ENCODE data around the gene TAF5L.
A peak's percentile ranks its signal among the peaks of the same experiment; 100 is the strongest.

TAF5L gene

GRCh38 chr1:229582715-229583114 is 43.2 kb downstream of the TAF5L start:
- no peak overlapping the region for H3K4me3 ChIP-seq (ENCODE audit: low read length)
- H3K36me3 ChIP-seq (ENCODE audit: control insufficient read depth, insufficient read depth, low read length, severe bottlenecking), result no peaks in the 10 kb centered on the region
- peaks cover 26% of the 10 kb centered on the region for H3K4me1 ChIP-seq (ENCODE audit: control insufficient read depth, insufficient read depth, low read length)
- no peaks in the 10 kb centered on the region for H3K9me3 ChIP-seq (ENCODE audit: control insufficient read depth, low read length)
- H3K9ac ChIP-seq (ENCODE audit: low read length), result no peak overlapping the region
- no peaks in the 10 kb centered on the region for H3K27me3 ChIP-seq (replicated peaks; ENCODE audit: control insufficient read depth, insufficient read depth, low read length)
- no peak for DNase-seq (ENCODE audit: low read depth)

DNA sequence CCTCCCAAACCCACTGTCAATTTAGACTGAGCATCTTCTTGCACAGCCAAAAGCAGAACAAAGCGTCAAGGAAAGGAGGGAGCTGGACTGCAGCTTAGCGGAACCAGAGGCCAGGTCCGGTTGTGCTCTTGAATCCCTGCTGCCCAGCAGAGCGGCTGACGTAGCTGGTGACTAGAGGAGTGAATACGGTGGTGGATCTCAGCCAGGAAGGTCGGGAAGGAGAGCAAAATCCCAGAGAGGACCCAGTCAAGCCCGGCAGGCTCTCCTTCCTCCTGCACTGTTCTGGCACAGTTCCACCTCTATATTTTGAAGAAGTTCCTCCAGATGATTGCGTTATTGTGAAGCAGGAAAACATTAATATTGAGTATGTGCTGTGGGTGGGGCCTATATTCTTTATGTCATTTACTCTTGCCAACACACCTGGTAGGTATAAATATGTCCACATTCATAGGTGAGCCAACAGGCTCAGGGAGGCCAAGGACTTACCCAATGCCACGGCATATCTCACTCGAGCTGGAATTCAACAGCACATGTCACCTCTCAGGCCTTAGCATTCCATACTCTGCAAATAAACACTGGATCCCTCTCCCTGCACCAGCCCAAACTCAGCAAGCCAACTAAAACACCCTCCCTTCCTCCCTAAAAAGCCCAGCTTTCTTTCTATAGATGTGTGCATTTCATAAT is 43.8 kb downstream of the TAF5L start:
- Histone ChIP-seq H3K4me3 (ENCODE audit: low read length) (no peak overlapping the region), H3K4me1 (ENCODE audit: control insufficient read depth, insufficient read depth, low read length) (peaks cover 26% of the 10 kb centered on the region), H3K36me3 (ENCODE audit: control insufficient read depth, insufficient read depth, low read length, severe bottlenecking) (no peaks in the 10 kb centered on the region), H3K27me3 (replicated peaks; ENCODE audit: control insufficient read depth, insufficient read depth, low read length) (no peaks in the 10 kb centered on the region), H3K9ac (ENCODE audit: low read length) (no peak overlapping the region), H3K9me3 (ENCODE audit: control insufficient read depth, low read length) (no peaks in the 10 kb centered on the region)
- DNase-seq (ENCODE audit: low read depth), result no peak

GRCh38 chr1:229581485-229581884 is 44.4 kb downstream of the TAF5L start:
- Histone ChIP-seq H3K36me3 (ENCODE audit: control insufficient read depth, insufficient read depth, low read length, severe bottlenecking) (no peaks in the 10 kb centered on the region), H3K4me3 (ENCODE audit: low read length) (no peak overlapping the region), H3K9ac (ENCODE audit: low read length) (no peak overlapping the region), H3K9me3 (ENCODE audit: control insufficient read depth, low read length) (no peaks in the 10 kb centered on the region), H3K27me3 (replicated peaks; ENCODE audit: control insufficient read depth, insufficient read depth, low read length) (no peaks in the 10 kb centered on the region), H3K4me1 (ENCODE audit: control insufficient read depth, insufficient read depth, low read length) (peaks cover 26% of the 10 kb centered on the region)
- DNase-seq (ENCODE audit: low read depth), result no peak

DNA sequence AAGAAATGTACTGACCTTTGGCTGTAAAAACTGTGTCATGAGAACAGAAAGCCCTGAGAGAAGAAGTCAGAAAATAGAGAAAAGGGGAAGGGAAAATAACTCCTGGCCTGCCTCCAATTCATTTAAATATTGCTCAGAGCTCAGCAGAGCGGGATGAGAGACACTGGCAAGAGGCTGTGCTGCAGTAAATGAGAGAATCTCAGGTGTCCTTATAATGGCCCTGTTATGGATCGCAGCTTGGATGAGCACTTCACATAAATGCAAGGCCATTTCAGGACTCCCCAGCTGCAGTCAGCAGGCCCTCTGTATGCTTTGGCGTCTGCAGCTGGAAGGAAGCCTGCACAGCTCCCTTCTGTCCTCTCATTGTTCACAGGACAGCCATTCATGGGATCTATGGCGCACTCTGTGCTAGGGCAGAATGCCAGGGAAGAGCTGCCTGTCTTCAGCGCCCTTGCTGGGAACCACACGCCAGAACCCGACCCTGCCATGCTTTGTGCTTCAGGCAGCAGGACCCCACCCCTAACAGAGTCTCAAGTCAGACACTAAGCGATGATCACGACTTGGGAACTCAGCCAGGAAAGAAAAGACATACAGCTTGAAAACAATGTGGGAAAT is 46.8 kb downstream of the TAF5L start:
- Histone ChIP-seq H3K36me3 (ENCODE audit: control insufficient read depth, insufficient read depth, low read length, severe bottlenecking) (no peaks in the 10 kb centered on the region), H3K27me3 (replicated peaks; ENCODE audit: control insufficient read depth, insufficient read depth, low read length) (no peaks in the 10 kb centered on the region), H3K9me3 (ENCODE audit: control insufficient read depth, low read length) (no peaks in the 10 kb centered on the region), H3K4me1 (ENCODE audit: control insufficient read depth, insufficient read depth, low read length) (peaks cover 26% of the 10 kb centered on the region), H3K9ac (ENCODE audit: low read length) (peak overlapping the region; percentile 45), H3K4me3 (ENCODE audit: low read length) (peak overlapping the region; percentile 39)
- DNase-seq (ENCODE audit: low read depth), result no peak

DNA sequence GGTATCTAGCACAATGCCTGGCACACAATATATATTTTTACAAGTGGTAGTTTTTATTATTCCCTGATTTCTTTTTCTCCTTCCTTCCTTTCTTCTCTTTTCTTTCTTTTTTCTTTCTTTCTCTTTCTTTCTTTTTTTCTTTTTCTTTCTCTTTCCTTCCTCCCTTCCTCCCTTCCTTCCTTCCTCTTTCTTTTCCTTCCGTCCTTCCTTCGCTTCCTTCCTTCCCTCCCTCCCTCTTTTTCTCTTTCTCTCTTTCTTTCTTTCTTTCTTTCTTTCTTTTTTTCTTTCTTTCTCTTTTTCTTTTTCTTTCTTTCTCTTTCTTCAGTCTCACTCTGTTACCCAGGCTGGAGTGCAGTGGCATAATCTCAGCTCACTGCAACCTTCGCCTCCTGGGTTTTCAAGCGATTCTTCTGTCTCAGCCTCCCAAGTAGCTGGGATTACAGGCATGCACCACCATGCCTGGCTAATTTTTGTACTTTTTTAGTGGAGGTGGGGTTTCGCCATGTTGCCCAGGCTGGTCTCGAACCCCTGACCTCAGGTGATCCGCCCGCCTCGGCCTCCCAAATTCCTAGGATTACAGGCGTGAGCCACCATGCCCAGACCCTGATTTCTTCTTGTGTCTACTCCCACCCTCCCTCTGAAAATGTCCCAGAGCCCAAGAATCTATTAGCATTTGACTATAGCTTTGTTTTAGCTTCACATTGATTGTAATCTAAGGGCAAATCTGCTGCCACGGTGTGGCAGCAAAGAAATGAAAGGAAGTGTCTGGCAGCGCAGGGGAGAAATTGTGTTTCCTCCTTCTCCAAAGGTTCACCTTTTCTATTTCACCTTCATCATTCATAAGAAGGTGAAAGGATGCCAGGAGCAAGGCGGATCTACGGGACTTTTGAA is 47.5 kb downstream of the TAF5L start:
- Histone ChIP-seq H3K36me3 (ENCODE audit: control insufficient read depth, insufficient read depth, low read length, severe bottlenecking) (no peaks in the 10 kb centered on the region), H3K4me1 (ENCODE audit: control insufficient read depth, insufficient read depth, low read length) (peaks cover 26% of the 10 kb centered on the region), H3K9me3 (ENCODE audit: control insufficient read depth, low read length) (no peaks in the 10 kb centered on the region), H3K9ac (ENCODE audit: low read length) (peak overlapping the region; percentile 41), H3K4me3 (ENCODE audit: low read length) (peak overlapping the region; percentile 39), H3K27me3 (replicated peaks; ENCODE audit: control insufficient read depth, insufficient read depth, low read length) (no peaks in the 10 kb centered on the region)
- no peak for DNase-seq (ENCODE audit: low read depth)

GRCh38 chr1:229574679-229575442 is 51.1 kb downstream of the TAF5L start:
- H3K4me3 ChIP-seq (ENCODE audit: low read length), result no peak overlapping the region
- no peaks in the 10 kb centered on the region for H3K36me3 ChIP-seq (ENCODE audit: control insufficient read depth, insufficient read depth, low read length, severe bottlenecking)
- no peaks in the 10 kb centered on the region for H3K9me3 ChIP-seq (ENCODE audit: control insufficient read depth, low read length)
- DNase-seq (ENCODE audit: low read depth), result no peak
- peaks cover 14% of the 10 kb centered on the region for H3K4me1 ChIP-seq (ENCODE audit: control insufficient read depth, insufficient read depth, low read length)
- H3K9ac ChIP-seq (ENCODE audit: low read length), result no peak overlapping the region
- H3K27me3 ChIP-seq (replicated peaks; ENCODE audit: control insufficient read depth, insufficient read depth, low read length), result no peaks in the 10 kb centered on the region

GRCh38 chr1:229572286-229572685 is 53.6 kb downstream of the TAF5L start:
- no peaks in the 10 kb centered on the region for H3K27me3 ChIP-seq (replicated peaks; ENCODE audit: control insufficient read depth, insufficient read depth, low read length)
- no peak overlapping the region for H3K4me3 ChIP-seq (ENCODE audit: low read length)
- no peak overlapping the region for H3K9ac ChIP-seq (ENCODE audit: low read length)
- no peak for DNase-seq (ENCODE audit: low read depth)
- H3K4me1 ChIP-seq (ENCODE audit: control insufficient read depth, insufficient read depth, low read length), result no peaks in the 10 kb centered on the region
- H3K9me3 ChIP-seq (ENCODE audit: control insufficient read depth, low read length), result no peaks in the 10 kb centered on the region
- H3K36me3 ChIP-seq (ENCODE audit: control insufficient read depth, insufficient read depth, low read length, severe bottlenecking), result no peaks in the 10 kb centered on the region

DNA sequence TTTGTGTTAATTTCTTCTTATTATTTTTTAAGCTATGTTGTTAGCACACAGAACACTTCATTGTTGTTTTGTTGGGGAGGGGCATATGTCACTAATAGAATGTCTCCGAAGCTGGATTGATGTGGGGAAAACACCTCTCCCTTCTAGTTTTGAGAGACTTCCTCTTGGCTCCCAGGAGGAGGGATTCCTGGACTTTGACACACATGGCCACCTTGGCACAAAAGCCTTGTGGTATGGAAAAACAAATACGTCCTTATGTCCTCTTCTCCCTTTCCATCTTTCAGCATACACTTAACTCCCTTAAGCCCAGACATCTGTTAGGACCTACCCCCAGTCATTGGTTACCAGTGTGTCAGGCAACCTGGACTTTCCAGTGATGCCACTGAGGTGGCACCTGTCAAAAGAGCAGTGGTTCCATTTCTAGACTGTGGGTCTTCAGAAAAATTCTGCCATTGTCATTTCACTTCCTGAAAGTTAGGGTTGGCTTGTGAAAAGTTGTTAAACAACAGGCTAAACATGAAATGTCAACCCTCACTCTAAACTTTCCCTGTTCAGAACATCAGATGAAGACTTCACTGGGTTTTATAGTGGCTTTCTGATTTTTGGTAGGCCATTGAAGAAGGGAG is 54.9 kb downstream of the TAF5L start:
- Histone ChIP-seq H3K9ac (ENCODE audit: low read length) (no peak overlapping the region), H3K27me3 (replicated peaks; ENCODE audit: control insufficient read depth, insufficient read depth, low read length) (no peaks in the 10 kb centered on the region), H3K4me1 (ENCODE audit: control insufficient read depth, insufficient read depth, low read length) (no peaks in the 10 kb centered on the region), H3K9me3 (ENCODE audit: control insufficient read depth, low read length) (no peaks in the 10 kb centered on the region), H3K36me3 (ENCODE audit: control insufficient read depth, insufficient read depth, low read length, severe bottlenecking) (no peaks in the 10 kb centered on the region), H3K4me3 (ENCODE audit: low read length) (no peak overlapping the region)
- no peak for DNase-seq (ENCODE audit: low read depth)

DNA sequence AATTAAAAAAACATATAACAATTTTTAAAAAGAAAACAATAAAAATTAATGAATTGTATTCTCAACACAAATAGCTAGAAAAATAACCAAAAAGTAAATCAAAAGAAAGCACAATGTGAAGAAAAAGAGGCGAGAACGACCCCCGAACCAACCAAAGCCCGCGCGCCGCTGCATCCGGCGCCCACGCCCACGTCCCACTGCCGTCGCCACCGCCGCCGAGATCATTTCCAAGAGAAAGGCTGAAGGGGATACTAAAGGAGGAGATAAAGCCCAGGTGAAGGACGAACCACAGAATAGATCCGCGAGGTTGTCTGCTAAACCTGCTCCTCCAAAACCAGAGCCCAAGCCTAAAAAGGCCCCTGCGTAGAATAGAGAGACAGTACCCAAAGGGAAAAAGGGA is 55.6 kb downstream of the TAF5L start:
- Histone ChIP-seq H3K9me3 (ENCODE audit: control insufficient read depth, low read length) (no peaks in the 10 kb centered on the region), H3K36me3 (ENCODE audit: control insufficient read depth, insufficient read depth, low read length, severe bottlenecking) (no peaks in the 10 kb centered on the region), H3K4me1 (ENCODE audit: control insufficient read depth, insufficient read depth, low read length) (no peaks in the 10 kb centered on the region), H3K9ac (ENCODE audit: low read length) (no peak overlapping the region), H3K4me3 (ENCODE audit: low read length) (no peak overlapping the region), H3K27me3 (replicated peaks; ENCODE audit: control insufficient read depth, insufficient read depth, low read length) (no peaks in the 10 kb centered on the region)
- DNase-seq (ENCODE audit: low read depth), result no peak

- H3K27me3 ChIP-seq (replicated peaks; ENCODE audit: control insufficient read depth, insufficient read depth, low read length), result no peaks in the 10 kb centered on the region
- H3K9me3 ChIP-seq (ENCODE audit: control insufficient read depth, low read length), result no peaks in the 10 kb centered on the region
- H3K9ac ChIP-seq (ENCODE audit: low read length), result no peak overlapping the region
- H3K36me3 ChIP-seq (ENCODE audit: control insufficient read depth, insufficient read depth, low read length, severe bottlenecking), result no peaks in the 10 kb centered on the region
- peaks cover 9% of the 10 kb centered on the region for H3K4me1 ChIP-seq (ENCODE audit: control insufficient read depth, insufficient read depth, low read length)
- DNase-seq (ENCODE audit: low read depth), result no peak
- H3K4me3 ChIP-seq (ENCODE audit: low read length), result no peak overlapping the region
These were observed 58.6 kb downstream of the TAF5L start for GRCh38 chr1:229567109-229567868.
